Stimulated activated CD4-positive, alpha-beta T cell treated with anti-CD3 and anti-CD28 coated beads, TNF-alpha, amount 100 ng/mL, for 48 hours (primary cell): ENCODE results near the gene SMAGP.
"Not testable (repeated sequence)": the region's sequence is repeated elsewhere in the genome, so short reads cannot be mapped to it uniquely, and the experiment has no call there.

Experiments
- DNase-seq, 3 donors: peaks; one replicate each; pipeline ENCODE4 v3.0.0-alpha.2; 2020; ENCODE audit warnings: low read depth in 3 of 3

Gene SMAGP

DNA sequence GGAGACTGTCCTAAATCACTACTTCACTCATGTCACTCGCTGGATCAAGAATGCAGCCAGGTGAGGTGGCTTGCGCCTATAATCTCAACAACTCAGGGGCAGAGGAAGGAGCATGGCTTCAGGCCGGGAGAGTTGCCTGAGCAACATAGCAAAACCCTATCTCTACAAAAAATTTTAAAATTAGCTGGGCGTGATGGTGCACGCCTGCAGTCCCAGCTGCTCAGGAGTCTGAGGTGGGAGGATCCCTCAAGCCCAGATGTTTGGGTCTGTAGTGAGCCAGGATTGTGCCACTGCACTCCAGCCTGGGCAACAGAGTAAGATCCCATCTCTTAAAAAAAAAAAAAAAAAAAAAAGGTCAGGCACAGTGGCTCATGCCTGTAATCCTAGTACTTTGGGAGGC, 5.9 kb downstream of the SMAGP start:
- DNase-seq = no peak

DNA sequence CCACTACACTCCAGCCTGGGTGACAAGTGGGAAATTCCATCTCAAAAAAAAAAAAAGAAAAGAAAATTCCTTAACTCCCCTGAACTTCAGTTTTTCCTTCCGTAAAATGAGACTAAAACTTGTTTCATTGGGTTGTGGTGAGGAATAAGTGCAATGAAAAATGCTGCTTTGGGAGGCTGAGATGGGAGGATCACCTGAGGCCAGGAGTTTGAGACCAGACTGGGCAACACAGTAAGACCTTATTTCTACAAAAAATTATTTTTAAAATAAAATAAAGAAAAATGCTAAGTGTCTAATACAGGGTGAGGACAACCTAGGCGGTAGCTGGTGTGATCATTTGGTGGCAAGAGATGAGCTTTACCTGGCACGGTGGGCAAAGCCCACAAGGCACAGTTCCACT, 6.9 kb downstream of the SMAGP start:
- no peak for DNase-seq

DNA sequence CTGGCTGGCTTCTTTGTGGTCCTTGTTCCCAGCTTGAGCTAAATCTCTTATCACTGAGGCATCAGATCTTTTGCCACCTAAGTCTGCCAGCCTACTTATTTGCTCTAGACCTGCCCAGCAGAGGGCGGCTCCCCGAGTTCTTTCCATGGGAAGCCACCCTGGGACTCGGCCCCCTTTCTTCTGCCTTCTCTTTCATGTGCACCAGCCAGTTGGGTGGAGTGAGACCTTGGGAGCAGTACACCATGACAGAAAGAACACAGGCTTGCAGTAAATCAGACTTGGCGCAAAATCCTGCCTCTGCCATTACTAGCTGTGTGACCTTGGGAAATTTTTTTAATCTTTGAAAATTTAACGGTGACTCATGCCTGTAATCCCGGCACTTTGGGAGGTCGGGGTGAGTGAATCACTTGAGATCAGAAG, 7.4 kb downstream of the SMAGP start:
- no peak for DNase-seq

- DNase-seq = not testable (repeated sequence)
Measured at GRCh38 chr12:51259600-51259999, 10.6 kb downstream of the SMAGP start.

DNA sequence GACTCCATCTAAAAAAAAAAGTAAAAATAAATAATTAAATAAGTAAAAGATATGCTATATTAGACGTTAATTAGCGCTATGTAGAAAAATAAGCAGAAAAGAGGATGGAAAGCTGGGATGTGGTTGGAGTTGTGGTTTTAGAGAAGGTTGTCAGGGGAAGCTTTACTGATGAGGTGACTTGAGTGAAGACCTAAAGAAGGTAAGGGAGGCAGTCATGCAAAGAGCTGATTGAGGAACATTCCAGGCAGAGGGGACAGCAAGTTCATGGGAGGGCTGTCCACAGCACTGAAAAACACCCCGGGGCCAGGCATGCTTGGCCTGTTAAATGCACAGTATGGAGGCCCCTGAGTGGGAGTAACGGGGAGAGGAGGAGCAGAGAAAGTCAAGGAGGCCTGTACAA, 15.7 kb downstream of the SMAGP start:
- DNase-seq = no peak

DNA sequence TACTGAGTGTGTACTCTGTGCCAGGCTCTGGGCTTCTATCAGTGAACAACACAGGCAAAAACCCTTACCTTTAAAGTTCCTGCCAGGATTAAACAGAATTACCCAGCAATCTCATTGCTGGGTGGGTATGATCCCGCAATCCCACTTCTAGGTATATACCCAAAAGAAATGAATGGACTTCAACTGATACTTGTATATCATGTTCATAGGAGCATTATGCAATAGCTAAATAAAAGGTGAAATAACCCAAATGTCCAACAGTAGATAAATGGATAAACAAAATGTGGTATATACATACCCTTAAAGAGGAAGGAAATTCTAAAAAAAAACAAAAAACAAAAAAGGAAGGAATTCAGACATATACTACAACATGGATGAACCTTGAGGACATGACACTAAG, 16.9 kb downstream of the SMAGP start:
- DNase-seq = no peak

- DNase-seq = no peak
Measured at GRCh38 chr12:51247523-51248206, 22.6 kb downstream of the SMAGP start.

DNA sequence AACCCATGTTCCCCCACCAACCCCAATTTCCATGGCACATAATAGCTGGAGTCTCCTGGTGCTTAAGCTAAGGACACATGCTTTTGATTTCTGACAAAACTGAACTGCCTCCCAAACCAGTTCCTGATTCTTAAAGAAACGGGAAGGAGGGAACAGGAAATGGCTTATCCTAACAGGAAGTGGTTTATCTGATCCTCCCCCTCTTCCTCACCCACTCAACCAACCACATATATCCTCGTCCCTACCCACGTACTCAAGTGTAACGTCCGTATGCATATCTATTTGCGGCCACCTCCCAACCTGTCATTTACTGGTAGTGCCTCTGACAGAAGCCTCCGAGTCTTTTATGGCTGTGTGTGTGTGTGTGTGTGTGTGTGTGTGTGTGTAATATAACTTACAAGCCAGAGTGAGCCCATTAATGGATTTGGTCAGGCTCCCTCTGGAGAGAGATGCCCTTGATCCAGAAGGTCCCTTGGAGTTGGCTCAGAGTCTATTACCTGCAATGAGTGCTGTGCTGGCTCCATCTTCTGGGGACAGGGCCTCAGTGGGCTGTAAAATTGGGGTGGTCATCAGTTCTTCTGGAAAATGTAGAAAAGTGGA, 23.9 kb downstream of the SMAGP start:
- no peak for DNase-seq

- no peak for DNase-seq
Measured at GRCh38 chr12:51245476-51246253, 24.6 kb downstream of the SMAGP start.

GRCh38 chr12:51244269-51244668, 25.9 kb downstream of the SMAGP start:
- DNase-seq = no peak

- no peak for DNase-seq
Measured at GRCh38 chr12:51242876-51243275, 27.3 kb downstream of the SMAGP start.

GRCh38 chr12:51242120-51242519, 28.1 kb downstream of the SMAGP start:
- DNase-seq = no peak

DNA sequence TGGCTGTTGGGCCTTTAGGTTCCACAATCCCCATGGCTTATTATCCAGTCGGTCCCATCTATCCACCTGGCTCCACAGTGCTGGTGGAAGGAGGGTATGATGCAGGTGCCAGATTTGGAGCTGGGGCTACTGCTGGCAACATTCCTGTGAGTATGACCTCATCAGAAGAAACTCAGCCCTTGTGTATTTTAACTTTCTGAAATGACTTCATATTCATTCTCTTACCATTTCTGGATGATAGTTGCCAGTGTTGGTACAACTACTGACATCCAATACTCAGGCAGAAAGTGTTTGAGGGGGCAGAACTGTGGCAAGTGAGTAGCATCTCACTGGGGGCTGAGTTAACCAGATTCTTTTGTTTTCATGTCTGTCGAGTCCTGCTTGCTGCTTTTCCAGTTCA, 29.2 kb downstream of the SMAGP start:
- no peak for DNase-seq

GRCh38 chr12:51238510-51239334, 31.5 kb downstream of the SMAGP start, which contains the start of gene DAZAP2:
DAZAP2 (plus strand) TSS chr12:51238826; CDS start chr12:51238908, 82 bp downstream.
- DNase-seq = peak; percentile 86 to 96 (median 93)

GRCh38 chr12:51238037-51238509, 32.1 kb downstream of the SMAGP start:
- no peak for DNase-seq

GRCh38 chr12:51234530-51234929, 35.7 kb downstream of the SMAGP start:
- DNase-seq = no peak

- DNase-seq = no peak
Measured at GRCh38 chr12:51232642-51233041, 37.6 kb downstream of the SMAGP start.

DNA sequence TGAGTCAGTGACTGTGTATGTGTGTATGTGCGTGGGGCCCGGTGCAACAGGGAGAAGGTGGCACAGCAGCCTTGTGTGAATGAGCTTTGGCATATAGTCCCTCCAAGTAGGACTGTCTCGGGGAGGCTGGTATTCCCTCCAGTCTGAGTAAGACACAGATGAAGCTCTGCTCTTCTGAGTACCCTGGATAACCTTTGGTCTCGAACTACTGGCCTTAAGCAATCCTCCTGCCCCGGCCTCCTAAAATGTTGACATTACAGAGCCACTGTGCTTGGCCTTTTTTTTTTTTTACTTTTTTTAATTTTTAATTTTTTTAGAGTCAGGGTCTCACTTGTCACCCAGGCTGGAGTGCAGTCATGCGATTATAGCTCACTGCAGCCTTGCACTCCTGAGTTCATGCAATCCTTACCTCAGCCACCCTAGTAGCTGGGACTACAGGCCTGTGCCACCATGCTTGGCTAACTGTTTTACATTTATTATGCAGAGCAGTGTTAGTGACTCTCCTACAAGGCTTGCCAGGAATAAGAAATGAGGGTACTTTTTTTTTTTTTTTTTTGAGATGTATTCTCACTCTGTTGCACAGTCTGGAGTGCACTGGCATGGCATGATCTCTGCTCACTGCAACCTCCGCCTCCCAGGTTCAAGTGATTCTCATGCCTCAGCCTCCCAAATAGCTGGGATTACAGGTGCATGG, 41.0 kb downstream of the SMAGP start:
- no peak for DNase-seq

DNA sequence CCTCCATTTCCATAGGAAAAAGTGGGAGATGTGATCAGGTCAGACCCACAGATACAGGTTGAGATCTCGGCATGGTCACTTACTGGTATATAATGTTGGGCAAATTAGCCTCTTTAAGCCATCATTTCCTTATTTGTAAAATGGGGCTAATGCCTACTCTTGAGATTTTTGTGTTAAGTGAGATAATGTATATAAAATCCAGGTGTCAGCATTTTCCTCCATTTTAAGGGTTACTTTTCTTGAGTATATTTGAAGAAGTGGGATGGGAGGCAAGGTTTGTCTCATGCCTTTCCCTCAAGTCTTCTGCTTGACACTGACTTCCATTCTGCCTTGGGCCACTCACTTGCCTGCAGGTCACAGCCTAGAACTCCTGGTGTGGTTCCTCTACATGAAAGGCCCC, 42.3 kb downstream of the SMAGP start:
- DNase-seq = no peak

- not testable (repeated sequence) for DNase-seq
Measured at GRCh38 chr12:51227112-51227511, 43.1 kb downstream of the SMAGP start.

GRCh38 chr12:51225771-51226170, 44.4 kb downstream of the SMAGP start:
- no peak for DNase-seq
